C4-2B (cell line): ENCODE results near the gene IQSEC1.

Source experiments
- ZFX ChIP-seq: fragments of 450-650 bp; IDR thresholded peaks from 2 replicates; pipeline ENCODE4 v1.6.1; 2017
- TF ChIP-seq, protein P1 (sequence below): fragments of 450-650 bp; conservative IDR thresholded peaks from 2 replicates; pipeline ENCODE4 v1.5.1; 2017; ENCODE audit warnings: mild to moderate bottlenecking

DNA sequence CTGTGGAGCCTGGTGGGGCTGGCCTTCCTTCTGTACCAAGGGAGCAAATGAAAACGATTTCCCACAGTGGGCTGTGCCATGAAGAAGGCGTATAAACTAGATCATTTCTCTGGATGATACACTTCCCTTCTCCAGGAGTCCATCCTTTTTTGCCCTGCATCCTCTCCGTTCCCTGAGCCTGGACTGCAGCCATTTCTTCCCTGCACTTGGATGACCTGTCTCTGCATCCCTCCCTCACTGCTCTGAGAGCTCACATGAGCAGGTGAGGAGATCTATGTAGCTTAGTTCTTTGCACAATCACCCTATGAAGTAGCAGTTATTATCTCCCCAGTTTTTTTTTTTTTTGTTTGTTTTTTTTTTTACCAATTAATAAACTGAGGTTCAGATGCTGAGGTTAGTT is 46.7 kb downstream of the IQSEC1 start:
- TF ChIP-seq, protein P1, sequence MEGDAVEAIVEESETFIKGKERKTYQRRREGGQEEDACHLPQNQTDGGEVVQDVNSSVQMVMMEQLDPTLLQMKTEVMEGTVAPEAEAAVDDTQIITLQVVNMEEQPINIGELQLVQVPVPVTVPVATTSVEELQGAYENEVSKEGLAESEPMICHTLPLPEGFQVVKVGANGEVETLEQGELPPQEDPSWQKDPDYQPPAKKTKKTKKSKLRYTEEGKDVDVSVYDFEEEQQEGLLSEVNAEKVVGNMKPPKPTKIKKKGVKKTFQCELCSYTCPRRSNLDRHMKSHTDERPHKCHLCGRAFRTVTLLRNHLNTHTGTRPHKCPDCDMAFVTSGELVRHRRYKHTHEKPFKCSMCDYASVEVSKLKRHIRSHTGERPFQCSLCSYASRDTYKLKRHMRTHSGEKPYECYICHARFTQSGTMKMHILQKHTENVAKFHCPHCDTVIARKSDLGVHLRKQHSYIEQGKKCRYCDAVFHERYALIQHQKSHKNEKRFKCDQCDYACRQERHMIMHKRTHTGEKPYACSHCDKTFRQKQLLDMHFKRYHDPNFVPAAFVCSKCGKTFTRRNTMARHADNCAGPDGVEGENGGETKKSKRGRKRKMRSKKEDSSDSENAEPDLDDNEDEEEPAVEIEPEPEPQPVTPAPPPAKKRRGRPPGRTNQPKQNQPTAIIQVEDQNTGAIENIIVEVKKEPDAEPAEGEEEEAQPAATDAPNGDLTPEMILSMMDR: no peak
- TF ChIP-seq ZFX: no peak
